H9 (cell line): Measurements from ENCODE around the gene OSBP2. TPM values are rescaled to one million over a fixed set of nuclear protein-coding genes. Genes with fewer than 3 reads are reported as not detected.
A peak's percentile ranks its signal among the peaks of the same experiment; 100 is the strongest.

Experiments
- DNase-seq: peaks from one replicate; pipeline ENCODE4 v3.0.0-alpha.2; 2017
- H2AFZ ChIP-seq: one replicate; pipeline ENCODE4 v1.6.1; 2013; ENCODE audit warnings: mild to moderate bottlenecking, low read length, control low read depth, moderate library complexity
- H2AK5ac ChIP-seq: 2 replicates; pipeline ENCODE4 v1.6.1; 2013; ENCODE audit warnings: low read length, control low read depth, mixed read lengths; ENCODE audit not compliant: insufficient read length
- H2BK120ac ChIP-seq: one replicate; pipeline ENCODE4 v1.6.1; 2013; ENCODE audit warnings: low read depth, mild to moderate bottlenecking, low read length, control low read depth, inconsistent platforms; ENCODE audit not compliant: poor library complexity, severe bottlenecking
- H2BK12ac ChIP-seq: 2 replicates; pipeline ENCODE4 v1.6.1; 2013; ENCODE audit warnings: low read length, control low read depth, mixed read lengths, low read depth; ENCODE audit not compliant: insufficient read length
- H2BK15ac ChIP-seq: 2 replicates; pipeline ENCODE4 v1.6.1; 2013; ENCODE audit warnings: low read depth, low read length, control low read depth
- H2BK20ac ChIP-seq: one replicate; pipeline ENCODE4 v1.6.1; 2013; ENCODE audit warnings: low read depth, mild to moderate bottlenecking, low read length, control low read depth, inconsistent platforms; ENCODE audit not compliant: poor library complexity, severe bottlenecking
- H2BK5ac ChIP-seq: 2 replicates; pipeline ENCODE4 v1.6.1; 2013; ENCODE audit warnings: low read length, control low read depth, mixed read lengths; ENCODE audit not compliant: insufficient read length
- H3K14ac ChIP-seq: 2 replicates; pipeline ENCODE4 v1.6.1; 2013; ENCODE audit warnings: low read length, control low read depth; ENCODE audit not compliant: insufficient read depth
- H3K18ac ChIP-seq: 2 replicates; pipeline ENCODE4 v1.6.1; 2013; ENCODE audit warnings: low read depth, mild to moderate bottlenecking, mixed read lengths, low read length, control low read depth; ENCODE audit not compliant: insufficient read length
- H3K23ac ChIP-seq: 2 replicates; pipeline ENCODE4 v1.6.1; 2013; ENCODE audit warnings: low read length, control low read depth, mixed read lengths, low read depth; ENCODE audit not compliant: insufficient read length
- H3K23me2 ChIP-seq: 2 replicates; pipeline ENCODE4 v1.6.1; 2013; ENCODE audit warnings: low read depth, mild to moderate bottlenecking, mixed read lengths, low read length, control low read depth; ENCODE audit not compliant: insufficient read length, poor library complexity, severe bottlenecking
- H3K27ac ChIP-seq: 2 replicates; pipeline ENCODE4 v1.5.1; 2013; ENCODE audit warnings: low read length, control low read depth, mixed read lengths, low read depth; ENCODE audit not compliant: insufficient read length
- H3K27me3 ChIP-seq: 2 replicates; pipeline ENCODE4 v1.6.1; 2013; ENCODE audit warnings: low read length, control low read depth, inconsistent platforms; ENCODE audit not compliant: insufficient read depth
- H3K4ac ChIP-seq: 2 replicates; pipeline ENCODE4 v1.6.1; 2013; ENCODE audit warnings: low read depth, mild to moderate bottlenecking, control low read depth, inconsistent platforms, low read length, moderate library complexity
- H3K4me1 ChIP-seq: 2 replicates; pipeline ENCODE4 v1.6.1; 2013; ENCODE audit warnings: low read length, control low read depth, inconsistent platforms; ENCODE audit not compliant: insufficient read depth
- H3K4me2 ChIP-seq: 2 replicates; pipeline ENCODE4 v1.6.1; 2013; ENCODE audit warnings: low read length, control low read depth, mixed read lengths; ENCODE audit not compliant: insufficient read length, insufficient read depth
- H3K56ac ChIP-seq: 2 replicates; pipeline ENCODE4 v1.6.1; 2013; ENCODE audit warnings: low read depth, mild to moderate bottlenecking, mixed read lengths, low read length, control low read depth; ENCODE audit not compliant: insufficient read length
- H3K79me1 ChIP-seq: 2 replicates; pipeline ENCODE4 v1.6.1; 2013; ENCODE audit warnings: low read depth, mild to moderate bottlenecking, moderate library complexity, low read length, control low read depth, inconsistent platforms; ENCODE audit not compliant: insufficient read depth, poor library complexity, severe bottlenecking
- H3K79me2 ChIP-seq: 2 replicates; pipeline ENCODE4 v1.6.1; 2013; ENCODE audit warnings: low read length, control low read depth, inconsistent platforms; ENCODE audit not compliant: insufficient read depth
- H3K9ac ChIP-seq: 2 replicates; pipeline ENCODE4 v1.6.1; 2013; ENCODE audit warnings: low read length, control low read depth, mixed read lengths; ENCODE audit not compliant: insufficient read length; ENCODE audit errors: extremely low read depth
- H3K9me3 ChIP-seq: one replicate; pipeline ENCODE4 v1.6.1; 2013; ENCODE audit warnings: low read depth, low read length, inconsistent platforms; ENCODE audit not compliant: control insufficient read depth
- H3T11ph ChIP-seq: one replicate; pipeline ENCODE4 v1.6.1; 2013; ENCODE audit warnings: mild to moderate bottlenecking, low read length, control low read depth, inconsistent platforms
- H4K20me1 ChIP-seq: one replicate; pipeline ENCODE4 v1.6.1; 2013; ENCODE audit not compliant: control insufficient read depth, insufficient read length, insufficient read depth
- H4K5ac ChIP-seq: 2 replicates; pipeline ENCODE4 v1.6.1; 2013; ENCODE audit warnings: low read depth, mild to moderate bottlenecking, mixed read lengths, low read length, control low read depth; ENCODE audit not compliant: insufficient read length
- H4K8ac ChIP-seq: replicated peaks from 2 replicates; pipeline ENCODE4 v1.6.1; 2013; ENCODE audit warnings: low read length, control low read depth, mixed read lengths, low read depth; ENCODE audit not compliant: insufficient read length
- H4K91ac ChIP-seq: 2 replicates; pipeline ENCODE4 v1.6.1; 2013; ENCODE audit warnings: low read depth, mild to moderate bottlenecking, moderate library complexity, mixed read lengths, low read length, control low read depth; ENCODE audit not compliant: insufficient read length
- H3K27ac Mint-ChIP-seq, 3 experiments: 2 replicates in 2 of 3; 3 replicates in 1 of 3; pipeline ENCODE4 v1.8.0; 2020 to 2021; ENCODE audit warnings: mixed read lengths in 3 of 3, mild to moderate bottlenecking in 1 of 3, moderate library complexity in 1 of 3
- H3K27me3 Mint-ChIP-seq: 2 replicates; pipeline ENCODE4 v1.8.0; 2021; ENCODE audit warnings: low read depth, mild to moderate bottlenecking, moderate library complexity, mixed read lengths
- H3K36me3 Mint-ChIP-seq, 3 experiments: 2 replicates in 2 of 3; 3 replicates in 1 of 3; pipeline ENCODE4 v1.8.0; 2020 to 2021; ENCODE audit warnings: low read depth in 3 of 3, mixed read lengths in 3 of 3; ENCODE audit not compliant: insufficient read depth in 1 of 3
- H3K4me1 Mint-ChIP-seq, 2 experiments: 2 replicates each; pipeline ENCODE4 v1.8.0; 2020; ENCODE audit warnings: mixed read lengths in 2 of 2
- H3K4me3 Mint-ChIP-seq, 2 experiments: 2 replicates in 1 of 2; 3 replicates in 1 of 2; pipeline ENCODE4 v1.8.0; 2020 to 2021; ENCODE audit warnings: mild to moderate bottlenecking in 2 of 2, mixed read lengths in 2 of 2, moderate library complexity in 1 of 2
- H3K9me3 Mint-ChIP-seq, 2 experiments: 2 replicates in 1 of 2; 3 replicates in 1 of 2; pipeline ENCODE4 v1.8.0; 2020; ENCODE audit warnings: mild to moderate bottlenecking in 2 of 2, mixed read lengths in 2 of 2, moderate library complexity in 1 of 2
- CTCF ChIP-seq: fragments of 200-600 bp; sonication (generic); conservative IDR thresholded peaks from 3 replicates; pipeline ENCODE4 v1.8.0; 2021; ENCODE audit warnings: antibody characterized with exemption, mild to moderate bottlenecking
- WGBS: extraction: QIAGEN DNeasy Blood & Tissue Kit; methylation state at CpG from one replicate; pipeline ENCODE4 v1.1.7; 2013; ENCODE audit warnings: missing lambda C conversion rate, low lambda C conversion rate, mixed read lengths; ENCODE audit not compliant: insufficient read length; ENCODE audit errors: extremely low coverage; 5-methylcytosine and 5-hydroxymethylcytosine counted together
- total RNA-seq: library from RNA; stranded (reverse); gene quantifications from 2 replicates; pipeline ENCODE4 v1.2.1, GENCODE V29; 2021

Gene OSBP2
- total RNA-seq, 1 experiment from 2014 or later = 3.4 TPM

- H3K4ac ChIP-seq = no peak overlapping the region
These were observed 226.4 kb downstream of the OSBP2 start for GRCh38 chr22:30921108-30921507.

More at GRCh38 chr22:30921108-30921507, 226.4 kb downstream of the OSBP2 start:
- Histone ChIP-seq H3K79me2 (no peaks in the 10 kb centered on the region), H3K9ac (no peak overlapping the region), H3K27me3 (no peaks in the 10 kb centered on the region), H3K9me3 (no peaks in the 10 kb centered on the region), H4K5ac (no peak overlapping the region), H3K23ac (no peak overlapping the region), H2AFZ (no peak overlapping the region), H3T11ph (no peak overlapping the region), H3K56ac (no peak overlapping the region), H2BK5ac (no peak overlapping the region), H3K23me2 (no peaks in the 10 kb centered on the region), H3K14ac (no peak overlapping the region), H3K4me2 (no peak overlapping the region), H2AK5ac (no peak overlapping the region), H4K91ac (no peak overlapping the region), H3K18ac (no peak overlapping the region), H2BK120ac (no peak overlapping the region), H4K20me1 (no peaks in the 10 kb centered on the region), H3K4me1 (no peaks in the 10 kb centered on the region), H2BK12ac (no peak overlapping the region), H2BK15ac (no peak overlapping the region), H3K79me1 (no peaks in the 10 kb centered on the region), H2BK20ac (no peak overlapping the region), H4K8ac (no peak overlapping the region), H3K27ac (no peak overlapping the region)
- no peak for TF ChIP-seq CTCF
- Mint-ChIP-seq H3K36me3 (peaks cover 20 to 29% (median 26%) of the 10 kb centered on the region in 3 experiments), H3K27ac (0 out of 7 replicates have a peak overlapping the region, but pooled peaks of 1 of the 3 experiments have one; percentile 13), H3K4me1 (peaks cover 0 to 2% of the 10 kb centered on the region in 2 experiments; a peak in 1 of 4 replicates), H3K4me3 (no peak overlapping the region), H3K27me3 (no peaks in the 10 kb centered on the region; the same call in 1 of the 2 replicates), H3K9me3 (peaks cover 0 to 2% of the 10 kb centered on the region in 2 experiments; a peak in 3 of 5 replicates)
- DNase-seq = no peak
- WGBS = no CpG with 5 or more reads among the region's 6 CpGs
